Transverse colon (tissue), 4 donors: ENCODE results near the gene LORICRIN. TPM values are rescaled to one million over a fixed set of nuclear protein-coding genes. Genes with fewer than 3 reads are reported as not detected.

Experiments
- DNase-seq: peaks from one replicate; pipeline ENCODE4 v3.0.0-alpha.2; 2019
- H3K27ac ChIP-seq, 4 donors: fragments of 200-600 bp; sonication (generic); 2 replicates each; pipeline ENCODE4 v1.5.1; 2016 to 2018; ENCODE audit warnings: inconsistent platforms in 4 of 4
- H3K27me3 ChIP-seq: fragments of 200-600 bp; sonication (generic); 2 replicates; pipeline ENCODE4 v1.5.1; 2017; ENCODE audit warnings: inconsistent platforms
- H3K36me3 ChIP-seq, 4 donors: fragments of 200-600 bp; sonication (generic); 2 replicates each; pipeline ENCODE4 v1.5.1; 2017 to 2019; ENCODE audit warnings: inconsistent platforms in 4 of 4
- H3K4me1 ChIP-seq, 4 donors: fragments of 200-600 bp; sonication (generic); 2 replicates each; pipeline ENCODE4 v1.5.1; 2017 to 2020; ENCODE audit warnings: inconsistent platforms in 4 of 4
- H3K4me3 ChIP-seq, 4 donors: fragments of 200-600 bp; sonication (generic); 1 replicate in 1 of 4; 2 replicates in 3 of 4; pipeline versions ENCODE4 v1.5.1 to v1.6.1; 2017 to 2019; ENCODE audit warnings: inconsistent platforms in 4 of 4
- H3K9me3 ChIP-seq, 2 donors: fragments of 200-600 bp; sonication (generic); 2 replicates each; pipeline ENCODE4 v1.5.1; 2017 to 2019; ENCODE audit warnings: inconsistent platforms in 2 of 2
- EP300 ChIP-seq: sonication (generic); formaldehyde crosslinking; IDR thresholded peaks from one replicate; pipeline ENCODE4 v1.6.1; 2017; ENCODE audit warnings: antibody characterized with exemption, low read depth
- POLR2A ChIP-seq: fragments of 450-650 bp; IDR thresholded peaks from one replicate; pipeline ENCODE4 v1.6.1; 2016; ENCODE audit warnings: antibody characterized with exemption, mild to moderate bottlenecking, moderate library complexity
- POLR2AphosphoS5 ChIP-seq, 3 donors: sonication (generic); formaldehyde crosslinking; IDR thresholded peaks; one replicate each; pipeline ENCODE4 v1.6.1; 2016; ENCODE audit warnings: antibody characterized with exemption in 3 of 3
- WGBS, 2 donors: methylation state at CpG; one replicate each; pipeline ENCODE4 v1.1.5; 2018; ENCODE audit warnings: low coverage in 1 of 2; 5-methylcytosine and 5-hydroxymethylcytosine counted together
- in situ Hi-C, 4 donors: fragments of 200-750 bp; cut with MboI; loops; one replicate each; pipeline versions ENCODE4 v1.15.0 to v1.15.1; 2017; ENCODE audit warnings: low sequenced_read_pairs in 3 of 4, low pct_ligation_motif_present in 1 of 4, low pct_unique_long_range_greater_than_20kb in 1 of 4
- intact Hi-C: fragments of 100-400 bp; cut with DNase I; formaldehyde crosslinking; loops from one replicate; pipeline ENCODE4 v1.15.1; 2023; ENCODE audit warnings: low total_unique reads
- total RNA-seq, 4 donors: library from RNA; depleted of rRNA; stranded (reverse); fragments of >200 nt; gene quantifications; one replicate each; pipeline ENCODE4 v1.1.0, GENCODE V29; 2016
- TF ChIP-seq, protein P1 (sequence below), 5 experiments: fragments of 200-600 bp in 3 of 5; fragments of 450-650 bp in 2 of 5; sonication (generic) in 3 of 5; IDR thresholded peaks; 1 replicate in 2 of 5; 2 replicates in 3 of 5; pipeline ENCODE4 v1.5.1; 2016 to 2017; ENCODE audit warnings: antibody characterized with exemption in 5 of 5, inconsistent platforms in 3 of 5, mild to moderate bottlenecking in 2 of 5, moderate library complexity in 1 of 5

LORICRIN gene
- total RNA-seq, 4 donors from 2014 or later, result not detected

GRCh38 chr1:153217212-153217611 is 42.3 kb upstream of the LORICRIN start, which contains the start of gene PRR9:
TSS of gene PRR9 (plus strand) at chr1:153217584. CDS start at chr1:153218145, 561 bp downstream.
- Histone ChIP-seq H3K27me3 (no peaks in the 10 kb centered on the region), H3K27ac (no peak within 1 kb of the TSS), H3K9me3 (no peaks in the 10 kb centered on the region), H3K4me3 (no peak within 1 kb of the TSS), H3K4me1 (no peaks in the 10 kb centered on the region), H3K36me3 (no peaks in the 10 kb centered on the region)
- TF ChIP-seq EP300, result no peak
- TF ChIP-seq POLR2AphosphoS5 (IDR thresholded peaks at IDR 0.05), result no peak
- TF ChIP-seq, protein P1, sequence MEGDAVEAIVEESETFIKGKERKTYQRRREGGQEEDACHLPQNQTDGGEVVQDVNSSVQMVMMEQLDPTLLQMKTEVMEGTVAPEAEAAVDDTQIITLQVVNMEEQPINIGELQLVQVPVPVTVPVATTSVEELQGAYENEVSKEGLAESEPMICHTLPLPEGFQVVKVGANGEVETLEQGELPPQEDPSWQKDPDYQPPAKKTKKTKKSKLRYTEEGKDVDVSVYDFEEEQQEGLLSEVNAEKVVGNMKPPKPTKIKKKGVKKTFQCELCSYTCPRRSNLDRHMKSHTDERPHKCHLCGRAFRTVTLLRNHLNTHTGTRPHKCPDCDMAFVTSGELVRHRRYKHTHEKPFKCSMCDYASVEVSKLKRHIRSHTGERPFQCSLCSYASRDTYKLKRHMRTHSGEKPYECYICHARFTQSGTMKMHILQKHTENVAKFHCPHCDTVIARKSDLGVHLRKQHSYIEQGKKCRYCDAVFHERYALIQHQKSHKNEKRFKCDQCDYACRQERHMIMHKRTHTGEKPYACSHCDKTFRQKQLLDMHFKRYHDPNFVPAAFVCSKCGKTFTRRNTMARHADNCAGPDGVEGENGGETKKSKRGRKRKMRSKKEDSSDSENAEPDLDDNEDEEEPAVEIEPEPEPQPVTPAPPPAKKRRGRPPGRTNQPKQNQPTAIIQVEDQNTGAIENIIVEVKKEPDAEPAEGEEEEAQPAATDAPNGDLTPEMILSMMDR (IDR thresholded peaks at IDR 0.05), result no peak
- no peak for TF ChIP-seq POLR2A
- intact Hi-C loops, result no loop called here
- DNase-seq, result no peak
- in situ Hi-C loops, result loop anchor here in 1 of 4 donors (25.0 kb wide), 1 partner anchor 355 kb away; the partner anchor contains the start of gene LCE7A
- 82% methylated on average over 3 of the region's 3 CpGs; no CpG with 5 or more reads in 1 of the 2 donors for WGBS, 2 donors

- TF ChIP-seq EP300 (no peak), POLR2A (no peak), POLR2AphosphoS5 (IDR thresholded peaks at IDR 0.05) (no peak)
- TF ChIP-seq, protein P1 (IDR thresholded peaks at IDR 0.05), result no peak
- in situ Hi-C loops, result loop anchor here in 1 of 4 donors (25.0 kb wide), 1 partner anchor 356 kb away; the partner anchor contains the start of gene LCE7A
- Histone ChIP-seq H3K9me3 (no peaks in the 10 kb centered on the region), H3K4me3 (no peak overlapping the region), H3K4me1 (no peaks in the 10 kb centered on the region), H3K27ac (no peak overlapping the region), H3K27me3 (no peaks in the 10 kb centered on the region), H3K36me3 (no peaks in the 10 kb centered on the region)
- no peak for DNase-seq
- intact Hi-C loops, result no loop called here
- WGBS, 2 donors, result 42 to 46% methylated on average over 2 of the region's 2 CpGs
Measured at GRCh38 chr1:153217744-153218416, 41.6 kb upstream of the LORICRIN start.

- Histone ChIP-seq H3K9me3 (no peaks in the 10 kb centered on the region), H3K4me3 (no peak overlapping the region), H3K27ac (no peak overlapping the region), H3K27me3 (peaks cover 4% of the 10 kb centered on the region), H3K36me3 (no peaks in the 10 kb centered on the region), H3K4me1 (no peaks in the 10 kb centered on the region)
- TF ChIP-seq, protein P1 (IDR thresholded peaks at IDR 0.05), result no peak
- TF ChIP-seq POLR2A (no peak), EP300 (no peak), POLR2AphosphoS5 (IDR thresholded peaks at IDR 0.05) (no peak)
- no peak for DNase-seq
- in situ Hi-C loops, result loop anchor here in 1 of 4 donors (25.0 kb wide), 1 partner anchor 358 kb away; the partner anchor contains the start of gene LCE7A
- intact Hi-C loops, result loop anchor here (10.0 kb wide), 1 partner anchor 566 kb away; no protein-coding TSS in a partner anchor
- WGBS, 2 donors, result 35 to 55% methylated on average over 2 to 6 of the region's 6 CpGs
Measured at GRCh38 chr1:153220606-153221303, 38.7 kb upstream of the LORICRIN start.
